T follicular helper cell (primary cell): Measurements from ENCODE around the gene OR4D1.
"Not testable (repeated sequence)": the region's sequence is repeated elsewhere in the genome, so short reads cannot be mapped to it uniquely, and the experiment has no call there.

ENCODE experiments used
- DNase-seq: peaks from one replicate; pipeline ENCODE4 v3.0.0-alpha.2; 2020; ENCODE audit warnings: low read depth
- total RNA-seq, 2 experiments: gene quantifications; one replicate each; lab custom pipeline; 2026; lab: John Stamatoyannopoulos, UW

Gene OR4D1
- 0.35 to 0.66 reads per million in 2 experiments for total RNA-seq

- DNase-seq = no peak
Measured at GRCh38 chr17:58147930-58148434, at the start of gene OR4D1. OR4D1 (plus strand) TSS chr17:58148384; CDS start chr17:58155154, 6,770 bp downstream.

GRCh38 chr17:58100506-58100905 is 47.7 kb upstream of the OR4D1 start:
- DNase-seq = no peak

GRCh38 chr17:58101898-58102297 is 46.3 kb upstream of the OR4D1 start:
- not testable (repeated sequence) for DNase-seq

GRCh38 chr17:58105093-58105492 is 43.1 kb upstream of the OR4D1 start:
- DNase-seq = no peak

DNA sequence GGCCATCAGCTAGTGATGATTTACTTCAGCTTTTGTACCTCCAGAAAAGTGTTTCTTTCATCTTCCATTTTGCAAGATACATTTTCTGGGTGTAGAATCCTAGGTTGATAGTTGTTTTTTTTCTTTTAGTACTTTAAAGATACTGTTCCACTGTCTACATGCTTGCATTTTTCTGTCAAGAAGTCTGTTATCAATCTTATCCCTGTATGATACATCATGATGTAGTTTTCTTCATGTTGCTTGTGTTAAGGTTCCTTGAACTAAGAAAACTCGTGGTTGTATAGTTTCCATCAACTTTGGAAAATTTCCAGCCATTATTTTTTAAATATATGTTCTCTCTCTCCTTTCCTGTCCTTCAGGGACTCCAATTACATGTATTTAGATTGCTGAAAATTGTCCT is 40.9 kb upstream of the OR4D1 start:
- no peak for DNase-seq

DNA sequence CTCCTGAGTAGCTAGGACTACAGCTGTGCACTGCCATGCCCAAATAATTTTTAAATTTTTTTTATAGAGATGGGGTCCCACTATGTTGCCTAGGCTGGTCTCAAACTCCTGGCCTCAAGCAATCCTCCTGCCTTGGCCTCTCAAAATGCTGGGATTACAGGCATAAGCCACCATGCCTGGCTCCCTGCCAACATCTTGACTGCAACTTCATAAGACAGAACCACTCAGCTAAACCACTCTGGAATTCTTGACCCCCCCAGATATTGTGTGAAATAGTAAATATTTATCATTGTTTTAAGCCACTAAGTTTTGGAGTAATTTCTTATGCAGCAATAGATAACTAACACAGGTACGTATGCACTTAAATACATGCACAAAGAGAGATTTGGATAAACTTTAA is 39.0 kb upstream of the OR4D1 start:
- no peak for DNase-seq

GRCh38 chr17:58110012-58110411 is 38.2 kb upstream of the OR4D1 start:
- no peak for DNase-seq

- DNase-seq = no peak
Measured at GRCh38 chr17:58111676-58112075, 36.5 kb upstream of the OR4D1 start.

DNA sequence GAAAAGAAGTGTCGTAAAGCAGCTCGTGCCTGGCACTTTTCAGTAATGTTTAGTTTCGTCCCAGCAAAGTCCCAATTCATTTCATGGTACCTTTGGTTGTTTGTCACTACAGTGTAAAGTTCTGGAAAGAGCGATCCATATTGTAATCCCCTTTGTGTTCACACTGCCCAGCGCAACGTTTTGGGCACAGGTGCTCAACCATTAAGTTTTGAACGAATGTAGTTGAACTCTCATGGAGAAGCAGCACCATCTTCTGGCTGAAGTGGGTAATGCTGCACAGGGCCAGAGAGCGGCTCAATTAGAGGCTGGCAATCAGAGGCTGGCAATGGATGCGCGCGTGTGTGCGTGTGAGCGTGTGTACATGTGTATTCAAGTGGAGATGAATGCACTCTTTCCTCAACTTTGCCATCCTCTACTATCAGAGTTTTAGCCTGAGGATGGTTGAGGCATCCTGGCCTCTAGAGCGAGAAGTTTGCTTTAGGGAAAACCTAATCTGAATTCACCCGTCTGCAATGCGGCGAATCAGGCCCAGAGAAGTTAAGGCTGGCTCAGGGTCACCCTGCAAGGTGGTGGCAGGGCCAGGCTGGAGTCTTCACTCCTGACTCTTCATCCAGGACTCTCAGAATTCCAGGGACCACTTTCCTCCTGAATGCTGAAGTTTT is 35.1 kb upstream of the OR4D1 start:
- peak; percentile 77 for DNase-seq

DNA sequence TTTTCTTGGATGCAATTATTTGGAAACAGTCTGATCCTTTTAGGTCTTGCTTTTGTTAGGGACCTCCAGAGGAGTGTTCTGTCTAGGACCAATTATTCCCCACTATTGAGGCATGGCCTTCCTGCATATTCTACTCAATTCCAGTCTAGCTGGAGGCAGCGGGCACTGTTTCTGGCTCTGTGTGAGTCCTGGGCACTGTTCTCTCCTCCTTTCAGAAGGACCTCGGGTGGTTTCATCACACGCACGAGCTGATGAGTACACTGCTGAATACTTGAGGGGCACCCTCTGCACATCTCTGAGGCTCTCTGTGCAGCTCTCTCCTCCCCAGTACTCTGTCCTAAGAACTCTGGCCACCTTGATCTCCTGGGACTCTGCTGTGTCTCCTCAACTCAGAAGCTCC is 34.2 kb upstream of the OR4D1 start:
- DNase-seq = no peak

- no peak for DNase-seq
Measured at GRCh38 chr17:58117382-58117781, 30.8 kb upstream of the OR4D1 start.

DNA sequence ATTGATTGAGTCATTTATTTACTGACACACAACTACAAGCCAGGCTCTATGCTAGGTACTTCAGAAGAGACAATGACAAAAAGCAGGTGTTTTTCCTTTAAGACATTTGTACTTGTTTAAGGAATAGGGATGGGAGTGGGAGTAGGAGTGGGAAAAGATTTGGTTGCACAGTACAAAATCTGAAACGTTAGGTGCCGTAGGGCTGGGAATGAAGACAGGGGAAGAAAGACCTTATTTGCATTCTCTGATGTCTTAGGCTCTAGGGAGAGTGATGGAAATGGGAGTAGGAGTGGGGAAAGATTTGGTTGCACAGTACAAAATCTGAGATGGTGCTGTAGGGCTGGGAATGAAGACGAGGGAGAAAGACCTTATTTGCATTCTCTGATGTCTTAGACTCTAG is 28.7 kb upstream of the OR4D1 start:
- no peak for DNase-seq

DNA sequence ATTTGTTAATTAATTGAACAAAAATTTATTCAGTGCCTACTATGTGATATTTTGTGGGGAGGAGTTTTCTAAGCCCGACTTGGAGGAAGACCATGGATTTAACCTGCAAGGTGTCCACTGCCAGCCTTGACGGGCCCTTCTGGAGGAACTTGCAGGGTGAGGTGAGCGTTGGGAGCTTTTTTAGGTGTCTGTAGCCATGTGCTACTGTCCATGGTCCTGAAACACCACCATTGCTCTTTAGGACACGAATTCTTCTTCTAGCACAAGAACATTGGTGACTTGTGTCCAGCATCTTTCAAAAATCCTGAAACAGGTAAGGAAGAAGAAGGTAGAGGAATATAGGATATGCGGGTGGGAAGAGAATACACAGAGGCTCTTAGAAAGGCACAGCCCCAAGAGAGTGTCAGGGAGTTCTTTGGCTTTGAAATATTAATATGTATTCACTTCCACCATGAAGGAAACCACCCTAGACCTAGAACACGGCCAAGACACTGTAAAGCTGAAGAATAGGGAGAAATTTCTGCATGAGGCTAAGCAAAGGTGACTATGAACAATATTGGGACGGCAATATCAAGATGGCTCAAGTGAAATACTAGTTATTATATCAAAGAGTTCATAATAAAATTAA is 27.9 kb upstream of the OR4D1 start:
- DNase-seq = peak; percentile 26

GRCh38 chr17:58121925-58122324 is 26.3 kb upstream of the OR4D1 start:
- DNase-seq = peak; percentile 25

- DNase-seq = no peak
Measured at GRCh38 chr17:58127846-58128245, 20.3 kb upstream of the OR4D1 start.

GRCh38 chr17:58132697-58133096 is 15.5 kb upstream of the OR4D1 start:
- DNase-seq = not testable (repeated sequence)

GRCh38 chr17:58136669-58137279 is 11.4 kb upstream of the OR4D1 start:
- DNase-seq = no peak

- DNase-seq = no peak
Measured at GRCh38 chr17:58141505-58141904, 6.7 kb upstream of the OR4D1 start.

DNA sequence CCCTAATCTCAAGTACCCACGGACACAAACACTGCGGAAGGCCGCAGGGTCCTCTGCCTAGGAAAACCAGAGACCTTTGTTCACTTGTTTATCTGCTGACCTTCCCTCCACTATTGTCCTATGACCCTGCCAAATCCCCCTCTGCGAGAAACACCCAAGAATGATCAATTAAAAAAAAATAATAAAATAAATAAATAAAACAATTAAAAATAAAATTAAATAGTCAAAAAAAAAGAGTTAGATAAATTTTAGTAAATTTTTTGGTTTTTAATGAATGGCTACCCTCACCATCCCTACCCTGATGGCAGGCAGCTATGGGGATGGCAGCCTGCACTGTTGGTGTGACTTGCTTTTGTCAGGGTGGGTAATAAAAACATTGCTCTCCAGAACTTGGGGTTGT is 4.8 kb upstream of the OR4D1 start:
- not testable (repeated sequence) for DNase-seq

GRCh38 chr17:58144801-58145200 is 3.4 kb upstream of the OR4D1 start:
- no peak for DNase-seq

DNA sequence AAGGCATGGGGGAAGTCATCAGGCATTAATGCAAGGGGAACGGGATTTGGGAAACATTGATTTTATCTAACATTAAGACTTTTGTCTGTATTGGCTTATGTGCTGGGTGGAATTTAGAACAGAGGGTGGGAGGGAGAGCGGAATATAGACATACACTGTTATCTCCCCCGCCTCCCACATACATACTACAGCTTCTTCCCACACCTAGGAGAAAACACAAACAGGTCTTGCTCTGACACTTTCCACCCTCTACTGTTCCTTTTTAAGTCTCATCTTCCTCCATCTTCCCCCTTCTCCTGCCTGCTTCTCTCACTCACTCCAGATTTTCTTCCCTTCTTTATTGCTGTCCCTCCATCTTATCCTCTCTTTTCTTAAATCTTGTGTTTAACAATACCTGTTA is 425 bp downstream of the OR4D1 start:
- no peak for DNase-seq

GRCh38 chr17:58150394-58150793 is 2.2 kb downstream of the OR4D1 start:
- no peak for DNase-seq

DNA sequence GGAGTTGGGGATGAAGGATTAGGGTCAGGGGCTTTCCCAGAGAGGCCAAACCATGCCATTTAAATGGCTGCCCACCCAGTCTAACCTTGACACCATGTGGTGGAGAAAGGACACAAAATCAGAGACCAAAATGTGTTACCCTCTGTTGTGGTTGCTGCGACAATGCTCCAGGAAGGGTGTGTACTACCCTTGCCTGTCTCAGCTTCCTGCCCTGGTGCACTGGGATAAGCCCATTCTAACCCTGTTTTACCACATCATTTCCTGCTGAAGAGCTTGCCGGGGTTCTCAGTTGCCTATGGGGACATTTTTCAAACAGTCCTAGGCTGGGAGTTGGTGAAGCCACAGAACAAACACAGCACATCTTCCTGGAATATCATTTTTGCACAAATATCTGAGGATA is 4.9 kb downstream of the OR4D1 start:
- peak; percentile 42 for DNase-seq
